C4-2B (cell line): Measurements from ENCODE around the gene KLRG1.

Source experiments
- H3K27ac ChIP-seq: fragments of 450-650 bp; 2 replicates; pipeline ENCODE4 v1.5.1; 2017
- ZFX ChIP-seq: fragments of 450-650 bp; IDR thresholded peaks from 2 replicates; pipeline ENCODE4 v1.6.1; 2017
- TF ChIP-seq, protein P1 (sequence below): fragments of 450-650 bp; conservative IDR thresholded peaks from 2 replicates; pipeline ENCODE4 v1.5.1; 2017; ENCODE audit warnings: mild to moderate bottlenecking

The KLRG1 gene

DNA sequence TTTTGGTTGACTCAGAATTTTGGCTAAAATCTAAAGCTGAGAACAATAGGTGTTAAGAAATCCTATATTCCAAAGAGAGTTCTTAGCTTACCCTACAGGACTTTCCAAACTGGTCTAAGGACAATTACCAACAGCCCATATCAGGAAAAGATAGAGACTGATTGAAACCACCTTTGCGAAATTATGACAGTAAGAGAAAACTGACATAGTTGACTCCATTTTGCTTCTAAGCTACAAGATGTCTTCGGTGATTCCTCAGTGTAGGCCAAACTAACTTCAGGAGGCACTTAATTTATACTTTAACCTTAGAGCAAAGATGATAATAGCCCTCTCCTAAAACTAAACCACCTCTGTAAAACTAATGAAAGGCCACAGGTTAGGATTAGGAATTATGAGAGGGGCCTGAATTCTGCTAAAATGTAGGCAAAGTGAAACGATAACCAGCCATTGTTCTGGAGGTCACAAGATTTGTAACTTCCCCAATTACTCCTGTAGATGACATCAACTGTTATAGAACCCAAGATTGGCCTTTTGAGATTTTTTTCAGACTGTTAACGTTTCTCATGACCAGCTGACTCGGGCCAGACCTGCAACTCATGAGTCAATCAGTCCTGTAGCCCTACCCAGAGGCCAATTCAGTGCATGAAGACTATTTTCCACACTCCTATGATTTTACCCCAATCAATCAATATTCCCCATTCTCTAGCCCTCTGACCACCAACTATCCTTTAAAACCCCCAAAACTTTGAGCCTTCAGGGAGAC is 43.0 kb downstream of the KLRG1 start:
- H3K27ac ChIP-seq, result no peak overlapping the region
- TF ChIP-seq, protein P1, sequence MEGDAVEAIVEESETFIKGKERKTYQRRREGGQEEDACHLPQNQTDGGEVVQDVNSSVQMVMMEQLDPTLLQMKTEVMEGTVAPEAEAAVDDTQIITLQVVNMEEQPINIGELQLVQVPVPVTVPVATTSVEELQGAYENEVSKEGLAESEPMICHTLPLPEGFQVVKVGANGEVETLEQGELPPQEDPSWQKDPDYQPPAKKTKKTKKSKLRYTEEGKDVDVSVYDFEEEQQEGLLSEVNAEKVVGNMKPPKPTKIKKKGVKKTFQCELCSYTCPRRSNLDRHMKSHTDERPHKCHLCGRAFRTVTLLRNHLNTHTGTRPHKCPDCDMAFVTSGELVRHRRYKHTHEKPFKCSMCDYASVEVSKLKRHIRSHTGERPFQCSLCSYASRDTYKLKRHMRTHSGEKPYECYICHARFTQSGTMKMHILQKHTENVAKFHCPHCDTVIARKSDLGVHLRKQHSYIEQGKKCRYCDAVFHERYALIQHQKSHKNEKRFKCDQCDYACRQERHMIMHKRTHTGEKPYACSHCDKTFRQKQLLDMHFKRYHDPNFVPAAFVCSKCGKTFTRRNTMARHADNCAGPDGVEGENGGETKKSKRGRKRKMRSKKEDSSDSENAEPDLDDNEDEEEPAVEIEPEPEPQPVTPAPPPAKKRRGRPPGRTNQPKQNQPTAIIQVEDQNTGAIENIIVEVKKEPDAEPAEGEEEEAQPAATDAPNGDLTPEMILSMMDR, result no peak
- TF ChIP-seq ZFX, result no peak

- TF ChIP-seq ZFX, result no peak
- no peak overlapping the region for H3K27ac ChIP-seq
Measured at GRCh38 chr12:9033265-9033887, 44.0 kb downstream of the KLRG1 start.

DNA sequence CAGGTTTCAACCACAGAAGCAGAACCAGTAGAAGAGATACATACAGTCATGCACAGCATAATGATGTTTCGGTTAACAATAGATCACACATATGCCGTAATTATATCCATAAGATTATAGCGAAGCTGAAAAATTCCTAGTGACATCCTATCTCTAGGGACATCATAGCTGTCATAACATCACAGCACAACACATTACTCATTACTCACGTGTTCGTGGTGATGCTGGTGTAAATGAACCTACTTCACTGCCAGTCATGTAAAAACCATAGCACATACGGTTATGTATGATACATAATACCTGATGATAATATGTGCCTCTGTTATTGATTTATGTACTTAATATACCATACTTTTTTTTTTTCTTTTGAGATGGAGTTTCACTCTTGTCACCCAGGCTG is 44.7 kb downstream of the KLRG1 start:
- TF ChIP-seq, protein P1, result no peak
- TF ChIP-seq ZFX, result no peak

DNA sequence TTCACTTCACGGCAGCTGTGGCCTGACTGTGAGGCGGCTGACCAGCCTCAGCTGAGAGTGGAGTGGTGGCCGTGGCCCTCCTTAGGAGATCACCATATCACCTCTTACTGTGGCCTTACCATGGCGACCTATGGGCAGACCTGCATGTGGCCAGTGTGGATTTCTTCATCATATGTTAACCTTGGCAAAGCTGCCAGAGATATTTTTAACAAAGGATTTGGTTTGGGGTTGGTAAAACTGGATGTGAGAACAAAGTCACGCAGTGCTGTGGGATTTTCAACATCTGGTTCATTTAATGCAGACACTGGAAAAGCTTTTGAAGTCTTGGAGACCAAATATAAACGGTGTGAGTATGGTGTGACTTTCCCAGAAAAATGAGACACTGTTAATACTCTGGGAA is 46.9 kb downstream of the KLRG1 start:
- H3K27ac ChIP-seq, result no peak overlapping the region
- TF ChIP-seq, protein P1, result no peak
- no peak for TF ChIP-seq ZFX

More for the DNA sequence above, 44.7 kb downstream of the KLRG1 start:
- no peak overlapping the region for H3K27ac ChIP-seq

DNA sequence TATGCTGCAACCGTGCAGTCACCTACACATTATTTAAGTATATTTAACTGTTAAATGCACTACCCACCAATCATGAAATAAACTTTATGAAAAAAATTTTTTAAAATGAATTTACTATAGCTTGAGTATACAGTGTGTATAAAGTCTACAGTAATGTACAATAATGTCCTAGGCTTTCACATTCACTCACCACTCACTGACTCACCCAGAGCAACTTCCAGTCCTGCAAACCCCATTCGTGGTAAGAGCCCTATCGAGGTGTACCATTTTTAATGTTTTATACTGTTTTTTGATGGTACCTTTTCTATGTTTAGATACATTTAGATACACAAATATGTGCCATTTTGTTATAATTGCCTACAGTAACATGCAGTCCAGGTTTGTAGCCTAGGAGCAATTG is 48.1 kb downstream of the KLRG1 start:
- TF ChIP-seq ZFX, result no peak
- TF ChIP-seq, protein P1, result no peak
- no peak overlapping the region for H3K27ac ChIP-seq

GRCh38 chr12:9039397-9039977 is 50.1 kb downstream of the KLRG1 start:
- TF ChIP-seq ZFX, result no peak
- TF ChIP-seq, protein P1, result peak; percentile 90
- no peak overlapping the region for H3K27ac ChIP-seq

- TF ChIP-seq, protein P1, result no peak
- TF ChIP-seq ZFX, result no peak
- no peak overlapping the region for H3K27ac ChIP-seq
Measured at GRCh38 chr12:9040484-9041186, 51.3 kb downstream of the KLRG1 start.
